ENCODE data around the gene COL4A1. TPM values are rescaled to one million over a fixed set of nuclear protein-coding genes. Genes with fewer than 3 reads are reported as not detected.

The COL4A1 gene
- total RNA-seq, 4 donors from 2014 or later, result 989 to 1,633 (median 1,298) TPM

GRCh38 chr13:110303644-110304043 lies 3.3 kb downstream of the COL4A1 start:
- TF ChIP-seq CTCF (IDR thresholded peaks at IDR 0.05; ENCODE audit: low read depth), result no peak

DNA sequence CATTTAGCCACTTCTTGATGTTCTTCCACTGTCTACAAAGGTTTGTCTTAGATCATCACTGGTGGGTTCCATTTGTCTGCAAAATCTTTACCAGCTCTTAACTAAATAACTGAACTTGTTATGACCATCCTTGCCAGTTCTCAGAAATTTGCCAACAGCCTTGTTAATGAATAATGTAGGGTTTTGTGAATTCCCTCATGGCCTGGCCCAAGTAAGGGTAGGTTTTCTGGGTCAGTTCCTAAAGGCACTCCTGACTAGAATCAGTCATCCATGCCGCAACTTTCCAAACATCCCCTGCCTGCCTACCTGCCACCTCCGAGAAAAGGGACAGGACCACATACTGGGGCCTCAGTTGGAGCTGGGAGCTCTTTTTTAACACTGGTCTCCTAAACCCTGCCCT lies 4.0 kb downstream of the COL4A1 start:
- no peak for TF ChIP-seq CTCF (IDR thresholded peaks at IDR 0.05; ENCODE audit: low read depth)

DNA sequence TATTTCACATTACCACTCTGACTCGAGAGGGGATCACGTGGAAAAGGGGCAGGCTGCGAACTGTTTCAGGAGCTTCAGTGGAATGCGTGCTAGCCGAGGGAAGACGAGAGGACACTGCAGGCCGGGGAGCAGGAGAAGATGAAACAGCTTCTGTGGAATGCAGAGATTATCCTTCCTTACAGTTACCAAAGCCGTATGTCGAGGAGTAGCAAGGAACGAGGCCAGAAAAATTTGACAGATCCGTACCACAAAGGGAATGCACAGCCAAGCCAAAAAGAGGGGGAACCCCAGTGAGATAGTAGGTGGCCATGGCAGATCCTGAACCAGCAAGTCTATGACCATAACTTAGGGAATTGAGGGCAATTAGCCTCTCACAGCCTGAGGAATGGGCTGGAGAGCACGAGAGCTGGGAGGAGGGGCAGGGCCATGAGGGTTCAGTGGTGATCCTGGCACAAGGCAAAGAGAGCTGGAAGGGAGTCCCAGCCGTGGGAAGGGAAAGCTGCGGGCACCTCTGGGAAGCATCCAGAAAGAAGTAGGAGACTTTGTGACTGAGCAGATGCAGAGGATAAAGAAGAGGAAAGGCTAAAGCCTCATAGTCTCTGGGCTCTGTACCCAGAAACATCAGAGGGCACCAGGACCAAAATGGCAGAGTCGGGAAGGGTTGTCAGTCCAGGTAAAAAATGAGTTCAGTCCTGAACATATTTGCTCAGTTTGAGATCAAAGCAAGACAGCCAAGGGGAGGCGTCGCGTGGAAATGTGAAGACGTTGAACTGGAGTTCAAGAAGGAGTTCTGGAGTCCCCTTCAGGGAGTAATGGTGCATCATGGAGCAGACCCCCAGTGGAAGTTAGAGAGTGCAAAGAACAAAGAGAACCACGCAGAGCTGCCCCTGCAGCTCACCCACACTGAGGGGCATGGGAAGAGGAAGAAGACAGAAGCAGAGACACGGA lies 5.1 kb downstream of the COL4A1 start:
- no peak for TF ChIP-seq CTCF (IDR thresholded peaks at IDR 0.05; ENCODE audit: low read depth)

DNA sequence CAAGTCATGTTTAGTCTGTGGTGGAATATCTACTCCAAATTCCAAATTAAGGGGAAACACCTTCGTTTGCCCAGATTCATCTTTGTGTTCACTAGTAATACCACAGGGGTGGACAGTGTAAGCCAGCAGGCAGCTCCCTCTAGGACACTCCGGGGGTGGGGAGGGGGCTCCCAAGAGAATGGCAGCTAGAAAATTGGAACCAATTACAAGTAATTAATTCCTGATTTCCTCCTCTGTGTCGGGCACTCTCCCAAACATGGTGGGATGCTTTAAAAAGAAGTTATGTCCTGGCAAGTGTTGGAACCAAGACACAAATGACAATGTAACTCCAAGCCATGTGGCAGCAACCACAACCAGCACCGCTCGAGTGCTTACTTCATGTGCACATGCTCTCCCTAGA lies 5.9 kb downstream of the COL4A1 start:
- TF ChIP-seq CTCF (IDR thresholded peaks at IDR 0.05; ENCODE audit: low read depth), result no peak

DNA sequence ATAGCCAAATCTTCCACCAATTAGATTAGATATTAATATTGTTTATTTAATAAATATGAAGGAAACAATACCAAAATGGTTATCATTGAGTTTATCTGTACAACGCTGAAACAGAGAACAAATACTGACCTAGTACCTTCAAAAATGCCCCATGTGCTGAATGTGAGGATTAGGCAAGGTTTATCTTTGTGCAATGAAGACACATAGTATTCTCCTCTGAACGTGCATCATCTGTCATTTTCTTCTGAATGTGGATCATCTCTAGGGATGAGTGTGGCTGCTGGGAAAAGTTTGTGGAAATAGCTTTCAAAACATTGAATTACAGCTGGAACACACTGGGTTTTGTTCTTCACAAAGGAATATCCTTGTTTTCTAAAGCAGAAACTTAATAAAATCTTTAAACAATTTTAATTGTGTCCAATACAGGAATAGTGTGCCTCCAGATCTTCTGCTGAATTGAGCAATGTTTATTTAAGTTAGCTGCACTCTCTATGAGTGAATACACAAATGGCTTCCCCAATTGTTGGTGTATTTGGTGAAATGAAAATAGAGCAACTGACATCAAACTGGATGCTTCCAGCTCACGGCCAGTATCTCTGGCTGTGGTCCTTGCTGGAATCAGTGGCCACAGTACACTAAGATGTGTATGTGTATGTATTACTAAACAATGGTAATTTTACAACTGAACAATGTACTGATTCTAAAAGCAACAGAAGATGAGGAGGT lies 6.7 kb downstream of the COL4A1 start:
- TF ChIP-seq CTCF (IDR thresholded peaks at IDR 0.05; ENCODE audit: low read depth), result no peak

DNA sequence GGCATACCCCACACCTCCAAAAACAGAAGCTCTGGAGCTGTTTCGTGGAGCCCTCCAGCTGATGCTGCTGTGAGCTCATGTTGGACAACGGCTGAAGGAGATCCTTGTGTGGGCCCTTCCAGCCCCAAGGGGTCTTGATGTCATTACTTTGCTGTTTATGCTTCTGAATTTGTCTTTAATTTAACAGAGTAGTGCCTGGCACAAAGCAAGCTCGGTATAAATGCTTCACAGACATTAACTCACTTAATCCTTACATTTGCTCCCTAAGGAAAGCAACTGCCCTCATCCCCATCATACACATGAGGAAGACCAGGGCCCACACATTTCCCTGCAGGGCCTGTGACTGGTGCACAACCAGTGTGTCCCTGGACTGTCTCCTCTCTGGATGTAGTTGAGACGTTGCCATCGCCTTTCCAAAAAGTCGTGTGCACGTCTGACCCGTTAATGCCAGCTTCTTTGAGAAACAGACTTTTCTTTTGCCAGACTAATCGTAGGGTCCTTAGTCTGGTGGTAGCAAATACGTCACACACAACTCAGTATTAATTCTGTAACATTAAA lies 7.6 kb downstream of the COL4A1 start:
- no peak for TF ChIP-seq CTCF (IDR thresholded peaks at IDR 0.05; ENCODE audit: low read depth)

Data from subcutaneous adipose tissue (tissue), 4 donors.